Loucy (cell line): Measurements from ENCODE around the gene DHRS4.
"Not testable (repeated sequence)": the region's sequence is repeated elsewhere in the genome, so short reads cannot be mapped to it uniquely, and the experiment has no call there.

Experiments used
- CTCF ChIP-seq: fragments of 200-600 bp; sonication (generic); conservative IDR thresholded peaks from 2 replicates; pipeline ENCODE4 v1.5.1; 2014; ENCODE audit warnings: mild to moderate bottlenecking, antibody characterized with exemption, low read length
- EZH2phosphoT487 ChIP-seq: fragments of 200-600 bp; IDR thresholded peaks from 2 replicates; pipeline ENCODE4 v1.6.1; 2018; ENCODE audit warnings: antibody characterized with exemption, mild to moderate bottlenecking, moderate library complexity, borderline replicate concordance

- not testable (repeated sequence) for TF ChIP-seq CTCF, EZH2phosphoT487
Measured at GRCh38 chr14:23954965-23955364, 1.4 kb downstream of the DHRS4 start.
